Stimulated activated CD4-positive, alpha-beta T cell treated with anti-CD3 and anti-CD28 coated beads, Interleukin-2, amount 100 ng/mL, for 24 hours (primary cell): ENCODE results near the gene FAM20C.

ENCODE experiments used
- DNase-seq, 2 donors: peaks; one replicate each; pipeline ENCODE4 v3.0.0-alpha.2; 2020

Gene FAM20C

GRCh38 chr7:261341-262250, 69.2 kb downstream of the FAM20C start:
- DNase-seq: no peak

- DNase-seq: no peak
Measured at GRCh38 chr7:262251-262572, 69.8 kb downstream of the FAM20C start.

- peak; percentile 77 to 85 for DNase-seq
Measured at GRCh38 chr7:262631-263311, 70.4 kb downstream of the FAM20C start.

- DNase-seq: peak; percentile 30 to 81
Measured at GRCh38 chr7:263483-264351, 71.3 kb downstream of the FAM20C start.

- no peak for DNase-seq
Measured at GRCh38 chr7:264541-265191, 72.3 kb downstream of the FAM20C start.

GRCh38 chr7:265192-265997, 73.0 kb downstream of the FAM20C start:
- DNase-seq: no peak

- DNase-seq: no peak
Measured at GRCh38 chr7:265998-266850, 73.9 kb downstream of the FAM20C start.

GRCh38 chr7:266851-267840, 74.8 kb downstream of the FAM20C start:
- DNase-seq: no peak

GRCh38 chr7:268991-269390, 76.6 kb downstream of the FAM20C start:
- no peak for DNase-seq

- DNase-seq: no peak
Measured at GRCh38 chr7:269721-270120, 77.3 kb downstream of the FAM20C start.

- no peak for DNase-seq
Measured at GRCh38 chr7:270351-270983, 78.1 kb downstream of the FAM20C start.

- no peak for DNase-seq
Measured at GRCh38 chr7:271266-272107, 79.1 kb downstream of the FAM20C start.

- DNase-seq: no peak
Measured at GRCh38 chr7:272108-272615, 79.8 kb downstream of the FAM20C start.

- DNase-seq: no peak
Measured at GRCh38 chr7:272631-273030, 80.3 kb downstream of the FAM20C start.

- no peak for DNase-seq
Measured at GRCh38 chr7:273327-273726, 81.0 kb downstream of the FAM20C start.

GRCh38 chr7:274266-274665, 81.9 kb downstream of the FAM20C start:
- DNase-seq: no peak

GRCh38 chr7:276230-276835, 84.0 kb downstream of the FAM20C start:
- no peak for DNase-seq

GRCh38 chr7:277228-277627, 84.9 kb downstream of the FAM20C start:
- DNase-seq: no peak
